Stimulated activated CD8-positive, alpha-beta memory T cell treated with anti-CD3 and anti-CD28 coated beads, Interleukin-12 subunit alpha, Interleukin-12 subunit beta, amount 100 ng/mL, for 1 hour (primary cell): ENCODE measurements around the gene TNFRSF18.

Source experiments
- DNase-seq: peaks from one replicate; pipeline ENCODE4 v3.0.0-alpha.2; 2020; ENCODE audit warnings: low read depth

Gene TNFRSF18

DNA sequence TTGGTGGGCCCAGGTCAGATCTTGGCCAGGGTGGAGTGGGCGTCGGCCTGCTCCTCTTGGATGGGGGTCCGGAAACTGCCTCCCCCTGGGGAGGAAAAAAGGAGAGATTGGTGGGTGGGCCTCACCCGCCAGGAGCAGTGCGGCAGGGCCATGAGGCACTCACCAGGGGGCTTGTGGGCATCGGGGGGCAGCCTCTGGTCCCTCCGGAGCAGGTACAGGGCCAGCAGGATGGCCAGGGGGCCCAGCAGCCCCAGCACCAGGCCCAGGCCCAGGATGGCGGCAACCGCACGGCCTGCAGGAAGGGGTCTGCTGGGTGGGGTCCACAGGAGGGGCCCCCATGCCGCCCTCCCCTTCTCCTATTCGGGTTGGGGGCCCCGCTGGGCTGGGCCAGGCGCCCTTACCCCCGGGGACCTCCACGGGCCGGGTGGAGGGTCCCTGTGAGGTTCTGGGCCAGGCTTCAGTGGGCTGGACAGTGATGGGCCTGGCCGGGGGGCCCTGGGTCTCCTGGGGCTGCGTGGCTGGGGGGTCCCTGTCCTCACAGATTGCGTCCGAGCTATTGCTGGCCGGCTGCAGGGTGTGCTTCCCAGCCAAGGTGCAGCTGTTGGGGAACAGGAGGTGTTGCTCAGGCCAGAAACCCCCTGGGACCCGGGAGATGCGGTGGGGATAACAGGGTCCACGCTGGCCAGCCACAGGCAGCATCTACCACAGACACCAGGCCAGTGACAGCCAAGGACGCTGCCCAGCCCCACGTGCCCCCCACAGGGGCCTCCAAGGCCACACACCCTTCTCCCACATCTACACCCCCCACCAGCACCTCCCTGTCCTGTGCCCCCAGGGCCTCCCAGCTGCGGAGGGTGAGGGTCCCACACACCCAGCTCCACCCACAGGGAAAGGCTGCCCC, 5.4 kb upstream of the TNFRSF18 start:
- DNase-seq, result no peak

DNA sequence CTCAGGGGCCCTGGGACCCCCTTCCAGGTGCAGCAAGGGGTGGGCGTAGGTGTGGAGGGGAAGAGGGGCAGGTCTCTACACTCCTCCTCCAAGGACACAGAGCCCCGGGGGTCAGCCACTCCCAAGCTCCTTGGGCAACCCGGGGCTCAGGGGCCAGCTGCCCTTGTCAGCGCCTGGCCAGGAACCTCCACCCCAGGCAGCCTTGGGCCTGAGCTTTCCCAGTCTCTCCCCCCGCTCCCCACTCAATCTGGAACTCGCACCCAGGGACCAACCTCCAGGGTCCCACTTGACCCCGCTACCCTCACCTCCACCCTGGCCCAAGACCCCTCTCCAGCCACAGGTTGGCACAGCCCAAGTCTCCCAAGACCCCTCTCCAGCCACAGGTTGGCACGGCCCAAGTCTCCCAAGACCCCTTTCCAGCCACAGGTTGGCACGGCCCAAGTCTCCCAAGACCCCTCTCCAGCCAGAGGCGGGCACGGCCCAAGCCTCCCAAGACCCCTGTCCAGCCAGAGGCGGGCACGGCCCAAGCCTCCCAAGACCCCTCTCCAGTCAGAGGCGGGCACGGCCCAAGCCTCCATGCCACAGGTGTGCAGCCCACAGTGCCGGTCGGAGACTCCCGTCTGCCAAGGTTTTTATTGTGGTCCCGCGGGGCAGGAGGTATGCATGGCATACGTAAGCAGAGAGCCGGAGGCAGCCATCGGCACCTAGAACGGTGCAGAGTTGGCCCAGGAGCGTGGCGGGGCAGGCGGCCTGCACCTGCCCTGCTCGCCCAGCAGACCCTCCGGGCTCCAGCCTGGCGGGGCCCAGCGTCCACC, 4.5 kb upstream of the TNFRSF18 start:
- DNase-seq, result no peak

DNA sequence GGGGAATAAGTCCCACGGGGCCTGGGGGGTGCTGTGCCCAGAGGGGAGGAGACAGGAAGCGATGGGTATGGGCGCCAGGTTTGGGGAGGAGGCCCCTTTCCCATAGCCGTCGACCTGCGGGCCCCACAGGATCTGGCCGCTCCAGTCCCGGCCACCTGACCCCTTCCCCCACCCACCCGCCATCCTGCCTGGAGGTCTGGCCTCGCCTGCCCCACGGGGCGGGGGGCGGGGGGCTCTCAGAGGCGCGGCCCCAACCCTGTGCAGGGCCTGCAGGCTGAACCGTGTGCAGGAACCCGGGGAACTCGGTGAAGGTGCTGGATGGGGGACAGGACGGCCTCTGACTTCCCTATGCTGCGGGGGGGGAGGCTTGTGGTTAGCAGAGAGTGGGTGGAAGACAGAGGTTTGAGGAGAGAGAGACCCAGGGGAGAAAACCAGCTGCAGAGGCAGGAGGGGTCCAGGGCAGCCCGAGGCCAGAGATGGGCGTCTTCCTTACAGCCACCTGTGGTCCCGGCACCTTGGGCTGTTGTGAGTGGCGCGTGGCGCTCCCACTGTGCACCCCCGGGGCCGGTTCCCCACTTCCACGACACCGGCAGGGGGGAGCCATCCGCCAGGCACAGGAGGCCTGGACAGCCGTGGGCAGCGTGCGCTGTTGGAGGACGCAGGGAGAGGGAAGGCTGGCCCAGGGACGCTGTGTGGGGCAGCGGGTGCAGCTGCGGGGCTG, 2.5 kb upstream of the TNFRSF18 start:
- no peak for DNase-seq

DNA sequence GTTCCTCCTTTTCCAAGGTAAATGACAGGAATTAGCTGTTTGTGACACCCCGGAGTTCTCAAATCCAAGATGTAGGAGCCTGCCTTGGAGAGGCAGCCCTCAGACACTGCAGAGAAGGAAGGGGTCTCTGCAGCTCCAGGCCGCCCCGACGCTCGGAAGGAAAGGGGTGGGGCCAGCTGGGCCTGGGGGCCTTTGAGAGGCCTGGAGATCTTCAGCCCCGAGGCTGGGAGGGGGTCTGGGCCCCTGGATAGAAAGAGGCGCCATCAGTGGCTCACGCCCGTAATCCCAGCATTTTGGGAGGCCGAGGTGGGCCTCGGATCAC, 1.1 kb upstream of the TNFRSF18 start:
- DNase-seq, result no peak

DNA sequence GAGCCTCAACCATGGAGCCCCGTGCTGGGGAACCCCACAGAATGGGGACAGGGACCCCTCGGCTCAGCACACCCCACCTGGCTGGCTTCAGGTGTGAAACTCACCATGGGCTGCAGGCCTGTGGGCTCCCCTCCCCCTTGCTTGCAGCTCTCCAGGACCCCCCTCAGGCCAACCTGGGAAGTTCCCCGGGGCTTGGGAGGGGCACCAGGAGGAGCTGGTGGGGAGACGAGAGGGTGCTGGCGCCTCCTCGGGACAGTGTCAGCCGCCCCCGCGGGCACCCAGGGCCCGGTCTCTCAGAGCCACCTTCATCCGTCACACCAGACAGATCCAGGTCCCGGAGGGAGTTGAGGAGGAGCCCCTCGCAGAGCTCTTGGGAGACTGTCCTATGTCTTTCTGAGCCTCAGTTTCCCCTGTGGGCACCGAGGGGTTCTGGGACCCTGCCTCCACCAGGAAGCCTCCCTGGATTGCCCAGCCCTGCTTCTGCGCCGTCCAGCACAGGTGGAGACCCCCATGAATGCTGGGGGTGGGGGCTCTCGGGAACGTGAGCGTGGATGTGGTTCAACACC, 657 bp upstream of the TNFRSF18 start:
- no peak for DNase-seq

DNA sequence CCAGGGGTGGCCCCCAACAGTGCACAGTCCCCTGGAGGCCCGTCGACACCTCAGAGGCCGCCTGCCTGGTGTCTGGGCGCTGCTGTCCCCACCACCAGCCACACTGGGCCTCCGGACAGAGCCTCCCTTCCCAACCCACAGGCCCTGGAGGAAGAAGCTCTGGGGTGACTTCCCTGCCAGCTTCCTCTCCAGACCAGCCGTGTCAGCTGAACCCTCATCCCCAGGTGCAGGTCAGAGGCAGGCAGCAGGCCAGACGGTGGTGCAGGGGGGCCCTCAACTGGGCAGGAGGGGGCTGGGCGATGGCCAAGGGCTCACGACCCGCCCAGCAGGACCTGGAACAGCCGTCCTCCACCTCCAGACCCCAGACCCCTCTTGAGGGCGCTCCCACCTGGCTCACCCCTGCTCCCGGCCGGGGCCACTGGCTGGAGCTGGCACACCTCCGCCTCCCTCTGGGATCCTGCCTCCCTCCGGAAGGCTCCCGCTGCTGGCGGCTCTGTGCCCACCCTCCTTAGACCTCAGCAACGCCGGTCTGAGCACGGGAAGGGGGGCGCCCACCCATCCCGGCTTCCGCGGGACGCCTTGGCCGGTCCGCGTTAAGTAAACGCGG, 520 bp downstream of the TNFRSF18 start:
- DNase-seq, result no peak

DNA sequence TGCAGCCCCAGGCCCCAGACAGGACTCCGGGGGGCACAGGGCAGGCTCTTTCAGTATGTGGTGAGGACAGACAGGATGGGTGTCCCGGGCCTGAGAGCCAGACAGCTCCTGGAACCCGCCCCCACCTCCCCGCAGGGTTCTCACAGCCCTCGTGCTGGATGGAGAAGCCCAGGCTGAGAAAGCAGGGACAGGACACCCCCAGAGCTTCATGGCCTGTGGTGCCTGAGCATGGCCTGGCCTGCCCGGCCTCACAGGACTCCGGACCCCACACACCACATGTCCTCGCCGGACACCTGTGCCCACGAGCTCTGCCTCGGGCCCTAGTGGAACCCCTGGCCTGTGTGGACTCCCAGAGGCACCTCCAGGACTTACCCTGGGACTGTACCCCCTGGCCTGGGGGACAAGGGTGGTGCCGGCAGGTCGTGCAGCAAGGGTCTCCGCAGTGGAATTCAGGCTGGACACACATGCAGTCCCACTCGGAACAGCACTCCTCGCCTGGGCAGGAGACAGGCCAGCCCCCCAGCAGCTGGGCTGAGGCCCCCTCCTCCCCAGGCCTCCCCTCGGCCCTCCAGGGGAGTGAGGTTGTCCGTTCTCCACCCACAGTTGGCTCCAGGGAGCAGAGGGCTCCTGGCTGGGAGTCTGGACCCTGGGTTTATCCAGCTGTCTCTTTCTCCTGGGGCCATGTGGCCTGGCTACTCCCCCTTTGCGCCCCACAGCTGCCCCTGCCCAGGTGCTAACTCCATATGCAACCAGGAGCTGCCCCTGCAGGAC, 1.2 kb downstream of the TNFRSF18 start:
- DNase-seq, result no peak

DNA sequence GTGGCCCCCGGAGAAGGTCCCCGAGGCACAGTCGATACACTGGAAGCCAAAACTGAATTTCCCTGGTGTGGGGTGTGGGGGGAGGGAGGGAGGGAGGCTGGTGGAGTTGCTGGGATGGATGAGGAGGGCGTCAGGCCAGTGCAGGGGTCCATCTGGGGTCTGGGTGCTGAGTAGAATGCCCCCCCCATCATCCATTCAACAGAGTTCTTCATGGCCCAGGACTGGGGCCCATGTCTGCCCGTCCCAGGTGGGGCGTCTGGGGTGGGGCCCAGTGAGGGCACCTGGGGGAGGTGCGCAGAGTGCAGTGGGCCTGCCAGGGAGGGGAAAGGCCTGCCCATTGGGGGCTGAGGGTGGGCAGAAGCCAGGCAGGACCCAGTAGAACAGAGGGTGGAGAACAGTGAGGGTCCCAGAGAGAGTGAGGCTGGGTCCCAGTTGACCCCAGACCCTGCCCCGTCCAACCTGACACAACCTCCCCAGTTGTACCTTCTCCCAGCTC, 1.9 kb downstream of the TNFRSF18 start:
- no peak for DNase-seq

DNA sequence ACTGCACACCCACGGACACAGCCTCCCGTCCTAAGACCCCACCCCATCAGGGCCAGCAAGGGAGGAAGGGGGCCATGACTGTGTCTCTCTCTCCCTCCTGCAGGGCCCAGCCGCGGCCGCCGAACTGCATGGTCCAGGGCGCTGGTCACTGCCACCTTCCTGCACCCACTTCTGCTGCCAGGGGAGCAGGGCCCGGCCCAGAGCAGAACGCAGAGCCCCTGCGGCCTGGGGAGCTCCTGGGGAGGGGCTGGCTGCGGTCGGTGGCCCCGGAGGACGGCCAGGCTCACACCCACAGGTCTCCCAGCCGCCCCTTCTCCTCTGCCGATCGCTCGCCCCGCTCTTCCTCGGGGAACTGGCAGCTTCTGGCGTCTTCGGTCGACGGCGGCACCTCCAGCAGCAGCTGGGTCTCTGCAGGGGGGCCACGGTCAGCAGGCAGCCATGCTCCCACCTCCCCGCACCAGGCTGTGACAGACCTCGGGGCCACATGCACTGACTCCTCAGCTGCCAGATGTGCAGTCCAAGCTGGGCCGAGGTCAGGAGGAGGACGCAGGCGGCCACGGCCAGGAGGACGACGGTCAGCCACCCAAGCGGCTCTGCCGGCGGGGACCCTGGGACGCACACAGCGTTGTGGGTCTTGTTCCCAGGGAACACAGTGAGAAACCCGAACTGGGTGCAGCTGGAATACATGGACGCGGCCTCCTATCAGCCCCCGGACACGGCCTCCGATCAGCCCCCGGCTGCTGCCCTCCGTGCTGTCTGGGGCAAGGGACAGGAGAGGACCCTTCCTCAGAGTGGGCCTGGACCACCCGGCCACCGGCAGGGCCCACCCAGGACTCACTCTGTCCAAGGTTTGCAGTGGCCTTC, 2.6 kb downstream of the TNFRSF18 start:
- DNase-seq, result no peak

DNA sequence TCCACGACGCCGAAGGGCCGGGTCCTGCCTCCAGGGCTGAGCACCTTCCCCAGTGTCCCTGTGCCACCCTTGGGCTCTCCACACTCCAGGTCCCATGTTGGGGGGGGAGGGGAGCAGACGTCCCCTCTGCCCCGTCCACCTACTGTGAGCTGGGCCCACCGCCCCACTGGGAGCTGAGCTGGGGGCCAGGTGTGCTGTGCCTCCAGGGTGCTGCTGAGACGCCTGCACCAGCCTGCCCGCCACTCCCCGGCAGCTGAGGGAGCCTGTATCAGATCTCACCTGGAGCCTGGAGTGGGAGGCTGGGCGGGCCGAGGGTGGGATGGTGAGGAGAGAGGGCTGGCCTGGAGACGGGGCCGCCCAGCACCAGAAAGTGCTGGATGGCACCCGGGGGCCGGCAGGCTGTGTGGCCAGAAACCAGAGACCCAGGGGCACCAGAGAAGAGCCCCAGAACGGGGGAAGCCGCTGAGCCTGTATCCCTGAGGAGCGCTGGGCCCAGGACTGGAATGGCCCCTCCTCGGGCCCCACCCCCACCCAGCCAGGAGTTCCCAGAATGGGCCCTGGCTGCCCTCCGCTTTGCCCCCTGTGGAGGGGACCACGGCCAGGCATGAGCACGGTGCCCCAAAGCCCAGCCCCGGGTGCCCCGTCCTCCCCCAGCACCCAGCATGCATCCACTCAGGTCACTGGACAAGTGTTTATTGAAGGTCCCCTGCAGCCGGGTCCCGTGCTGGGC, 3.4 kb downstream of the TNFRSF18 start:
- no peak for DNase-seq

DNA sequence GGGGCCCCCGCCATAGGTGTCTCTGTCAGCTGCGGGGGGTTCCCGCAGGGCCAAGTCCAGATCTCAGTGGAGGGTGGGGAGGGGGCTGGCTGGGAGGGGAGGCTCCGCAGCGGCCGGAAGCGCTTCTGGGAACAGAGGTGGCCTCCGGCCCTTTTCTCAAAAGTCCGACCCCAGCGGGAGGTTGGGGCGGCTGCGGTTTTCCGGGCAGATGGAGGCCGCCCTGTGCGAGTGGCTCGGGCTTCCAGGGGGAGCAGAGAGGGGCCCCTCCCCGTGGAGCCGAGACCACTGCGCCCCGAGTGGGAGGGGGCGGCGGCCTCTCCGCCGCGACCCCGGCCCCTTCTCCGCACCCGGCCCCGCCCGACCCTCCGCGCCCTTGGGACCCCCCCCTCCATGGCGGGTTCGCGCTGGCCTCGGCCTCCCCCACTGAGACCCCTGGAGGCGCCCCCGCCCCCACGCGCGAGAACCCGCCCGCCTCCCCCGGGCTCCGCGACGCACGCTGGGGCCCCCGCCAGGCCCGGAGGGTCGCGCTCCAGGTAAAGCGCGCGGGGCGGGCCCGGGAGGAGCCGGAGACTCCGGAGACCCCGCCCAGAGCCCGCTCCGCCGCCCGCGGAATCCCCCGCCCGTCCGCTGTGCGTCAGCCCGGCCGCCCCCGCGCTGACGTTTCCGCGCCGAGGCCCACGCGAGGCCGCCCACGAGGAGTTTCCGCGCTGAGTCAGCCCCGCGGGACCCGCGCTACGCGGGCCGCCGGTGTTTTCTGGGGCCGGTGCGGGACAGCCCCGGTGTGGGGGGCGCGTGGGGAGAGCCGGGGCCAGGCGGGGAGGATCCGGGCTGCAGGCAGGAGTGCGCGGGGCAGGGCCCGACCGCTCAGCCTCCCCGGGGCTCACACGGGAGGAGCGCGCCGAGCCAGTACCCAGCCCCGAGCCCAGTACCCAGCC, 5.2 kb downstream of the TNFRSF18 start:
- peak; percentile 81 for DNase-seq

DNA sequence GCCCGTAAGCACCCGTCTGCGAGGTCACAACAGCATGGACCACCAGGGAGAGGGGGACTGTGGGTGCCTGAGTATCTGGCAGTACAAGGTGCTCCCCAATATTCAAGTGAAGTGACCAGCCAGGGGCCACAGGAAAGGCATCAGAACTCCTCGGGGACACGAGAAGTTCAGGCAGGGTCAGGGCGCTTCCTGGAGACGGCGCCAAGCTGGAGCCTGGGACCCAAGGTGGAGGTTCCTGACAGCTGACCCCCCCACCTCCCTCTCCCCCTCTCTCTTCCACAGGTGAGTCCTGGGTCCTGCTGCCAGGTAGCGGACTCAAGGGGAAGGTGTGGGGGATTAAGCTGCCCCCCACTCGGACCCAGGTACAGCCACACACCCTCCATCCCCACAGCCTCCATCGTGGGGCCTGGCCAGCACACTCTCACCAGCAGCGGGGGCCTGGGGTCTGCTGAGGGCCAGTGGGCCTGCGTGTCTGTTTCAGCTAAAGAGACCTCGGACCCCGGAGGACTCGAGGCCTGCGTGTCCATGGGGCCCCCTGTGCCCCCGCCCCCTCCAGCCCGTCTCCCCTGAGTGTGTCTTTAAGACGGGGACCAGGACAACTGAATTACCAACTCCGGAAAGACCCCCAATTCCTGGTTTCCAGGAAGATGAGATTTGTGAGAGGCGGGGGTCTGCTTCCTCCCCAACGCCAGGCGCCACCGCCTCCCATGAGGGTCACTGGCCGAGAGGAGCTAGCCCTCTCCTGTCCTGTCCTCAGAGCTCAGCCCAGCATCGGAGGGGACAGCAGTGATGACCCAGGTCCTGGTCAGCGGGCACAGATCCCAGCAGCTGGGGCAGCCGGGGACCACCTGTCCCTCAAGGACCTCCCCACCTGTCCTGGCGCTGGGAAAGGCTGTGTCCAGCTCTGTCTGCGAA, 6.2 kb downstream of the TNFRSF18 start:
- DNase-seq, result no peak

DNA sequence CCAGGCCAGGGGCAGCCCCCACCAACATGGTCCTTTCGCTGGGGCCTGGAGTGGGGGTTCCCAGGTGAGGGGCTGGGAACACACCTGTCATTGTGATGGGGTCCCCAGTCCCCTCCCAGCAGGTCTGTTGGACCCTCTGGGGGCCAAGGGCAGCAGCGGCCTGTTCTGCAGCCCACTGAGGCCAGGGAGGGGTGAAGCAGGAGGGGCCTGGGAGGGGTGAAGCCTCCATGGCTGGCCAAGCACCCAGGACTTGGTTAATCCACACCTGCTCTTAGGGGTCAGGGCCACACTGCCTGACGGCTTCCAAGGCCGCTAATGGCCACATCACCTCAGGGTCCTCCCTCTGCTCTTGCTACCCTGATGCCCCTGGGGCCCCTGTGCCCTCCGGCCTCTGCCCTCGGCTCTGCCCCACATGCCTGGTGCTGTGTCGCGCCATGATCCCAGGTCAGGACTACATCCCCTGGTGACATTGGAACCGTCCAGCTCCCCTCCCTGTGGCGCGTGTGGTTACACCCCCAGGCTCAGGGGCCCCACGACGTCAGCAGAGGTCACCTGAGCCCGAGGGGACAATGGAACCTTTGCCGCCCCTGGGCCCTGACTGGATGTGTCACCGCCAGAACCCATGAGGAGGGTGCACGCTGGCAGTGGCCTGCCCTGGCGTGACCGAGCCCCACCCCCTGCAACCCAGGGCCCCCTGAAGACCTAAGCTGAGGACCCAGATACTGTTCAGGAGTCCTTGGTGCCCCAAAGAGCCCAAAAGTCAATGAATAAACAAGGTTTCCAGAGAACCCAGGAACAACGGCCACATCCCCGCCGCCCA, 7.0 kb downstream of the TNFRSF18 start:
- DNase-seq, result no peak

DNA sequence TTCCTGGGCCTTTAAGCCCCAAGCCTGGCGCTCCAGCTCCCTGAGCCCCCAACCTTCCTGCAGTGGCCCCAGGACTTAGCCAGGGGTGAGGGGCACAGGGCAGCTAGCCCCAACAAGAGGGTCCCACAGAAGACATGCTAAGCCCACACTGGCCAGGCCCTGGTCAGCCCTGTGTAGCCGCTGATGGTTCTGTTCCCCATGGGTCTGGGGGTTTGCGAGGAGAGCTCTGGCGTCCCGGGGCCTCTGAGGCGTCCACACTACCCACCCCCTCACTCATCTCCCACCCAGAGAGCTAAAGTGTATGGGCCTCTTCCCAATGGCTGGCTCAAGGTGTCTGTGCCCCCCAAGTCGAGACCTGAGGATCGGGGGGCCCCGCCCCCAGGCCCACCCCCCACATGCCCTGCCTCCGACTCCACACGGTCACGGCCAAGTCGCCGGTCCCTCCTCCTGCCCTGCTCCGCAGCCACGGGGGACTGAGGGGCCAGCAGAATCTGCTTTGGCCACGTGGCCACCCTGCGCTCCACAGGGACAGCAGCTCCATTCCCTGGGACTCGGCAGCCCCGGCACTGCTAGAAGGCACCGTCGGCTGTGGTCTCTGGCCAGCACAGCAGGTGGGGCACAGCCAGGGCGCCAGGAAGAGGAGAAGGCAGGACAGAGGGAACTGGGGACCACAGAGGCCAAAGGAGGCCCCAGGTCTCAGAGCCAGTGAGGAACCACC, 7.8 kb downstream of the TNFRSF18 start:
- no peak for DNase-seq
